Measurements from ENCODE around the gene EZR. TPM values are rescaled to one million over a fixed set of nuclear protein-coding genes. Genes with fewer than 3 reads are reported as not detected.
A peak's percentile ranks its signal among the peaks of the same experiment; 100 is the strongest.

The EZR gene
- polyA plus RNA-seq, 2 of the 4 experiments (the other 2 are of a cell fraction) = 219 to 254 TPM

GRCh38 chr6:158735009-158735408, 84.2 kb downstream of the EZR start (continued):
- TF ChIP-seq NPAS2 (CRISPR knock-in tag; IDR thresholded peaks at IDR 0.05; ENCODE audit: borderline replicate concordance) = no peak

- ATAC-seq = peak; percentile 74 to 85
- H3K4me1 ChIP-seq = no peaks in the 10 kb centered on the region
- no peak for FAIRE-seq
- peak overlapping the region in 1 of 2 experiments; percentile 56; a peak in 1 of 6 replicates for H3K27ac ChIP-seq
- peak in 1 of 2 experiments; percentile 64 for DNase-seq (ENCODE audit: low read depth in 1 of 2, low spot score in 1 of 2)
- WGBS (ENCODE audit: missing lambda C conversion rate) = 55% methylated on average over 14 of the region's 18 CpGs
- no peak overlapping the region for H3K4me3 ChIP-seq
- POLR2A ChIA-PET = no interaction called here
- TF ChIP-seq RAD21 (conservative IDR thresholded peaks at IDR 0.05 in 1 of 2, IDR thresholded peaks at IDR 0.05 in 1 of 2) = no peak
- no peak for TF ChIP-seq ZSCAN20 (CRISPR knock-in tag; IDR thresholded peaks at IDR 0.05)
- TF ChIP-seq CHD2 (IDR thresholded peaks at IDR 0.05; ENCODE audit: low read length, partially characterized antibody) = no peak
- no peak for TF ChIP-seq RCOR1 (IDR thresholded peaks at IDR 0.05; ENCODE audit: low read depth, low read length)
- TF ChIP-seq GATA3 (IDR thresholded peaks at IDR 0.05; ENCODE audit: borderline replicate concordance) = peak; percentile 31; the same call in 1 of the 2 replicates
- no peak for TF ChIP-seq HDAC2 (IDR thresholded peaks at IDR 0.05)
- TF ChIP-seq EP300 (IDR thresholded peaks at IDR 0.05) = peak in 1 of 2 experiments; percentile 31; a peak in 1 of 5 replicates
- no peak for TF ChIP-seq TFCP2L1 (CRISPR knock-in tag; IDR thresholded peaks at IDR 0.05)
- TF ChIP-seq NR3C1 (IDR thresholded peaks at IDR 0.05) = no peak
- no peak for TF ChIP-seq BCL3 (IDR thresholded peaks at IDR 0.05)
- no peak for TF ChIP-seq HEYL (CRISPR knock-in tag; IDR thresholded peaks at IDR 0.05)
- no peak for TF ChIP-seq MAFK (IDR thresholded peaks at IDR 0.05; ENCODE audit: partially characterized antibody)
- TF ChIP-seq ESRRA (IDR thresholded peaks at IDR 0.05; ENCODE audit: borderline replicate concordance, low read length) = no peak
- no peak for TF ChIP-seq CEBPB (IDR thresholded peaks at IDR 0.05)
- CTCF ChIA-PET = interaction anchor here (1.4 kb wide), 1 partner anchor 9 kb away, joined by 4 read pairs; no protein-coding TSS in a partner anchor
- no peak overlapping the region for H3K4me2 ChIP-seq
- peaks cover 10% of the 10 kb centered on the region for H3K9me3 ChIP-seq
Observed at GRCh38 chr6:158730541-158730907, 88.6 kb downstream of the EZR start.

- ChIA-PET POLR2A (no interaction called here), CTCF (interaction anchor here (0.7 to 1.4 kb wide), 3 partner anchors 8 to 11 kb away, joined by 4 to 5 read pairs (median 4); no protein-coding TSS in a partner anchor)
- FAIRE-seq (no peak), ATAC-seq (no peak; a peak in 1 of 6 replicates), DNase-seq (ENCODE audit: low read depth in 1 of 2, low spot score in 1 of 2) (no peak)
- TF ChIP-seq HDAC2 (IDR thresholded peaks at IDR 0.05) (no peak), FOXS1 (CRISPR knock-in tag; IDR thresholded peaks at IDR 0.05) (no peak), CHD4 (IDR thresholded peaks at IDR 0.05; ENCODE audit: borderline replicate concordance) (no peak), ATOH8 (CRISPR knock-in tag; IDR thresholded peaks at IDR 0.05; ENCODE audit: low read depth) (no peak), MYC (IDR thresholded peaks at IDR 0.05; ENCODE audit: borderline replicate concordance, low read length) (no peak), MAX (IDR thresholded peaks at IDR 0.05) (no peak), CTCF (IDR thresholded peaks at IDR 0.05) (no peak)
- Histone ChIP-seq H3K4me1 (no peaks in the 10 kb centered on the region), H3K27ac (peak overlapping the region; percentile 44 to 56; a peak in 2 of 6 replicates), H3K9me3 (peaks cover 10% of the 10 kb centered on the region), H3K4me3 (no peak overlapping the region), H3K4me2 (no peak overlapping the region)
- 81% methylated on average over 6 of the region's 6 CpGs for WGBS (ENCODE audit: missing lambda C conversion rate)
Observed at GRCh38 chr6:158729906-158730540, 89.1 kb downstream of the EZR start.

All from A549 (cell line).